ENCODE data around the gene EMILIN1.

The EMILIN1 gene

GRCh38 chr2:27081984-27082772, 3.8 kb downstream of the EMILIN1 start:
- DNase-seq (ENCODE audit: extremely low read depth, low read depth) = no peak
- TF ChIP-seq, protein P1, sequence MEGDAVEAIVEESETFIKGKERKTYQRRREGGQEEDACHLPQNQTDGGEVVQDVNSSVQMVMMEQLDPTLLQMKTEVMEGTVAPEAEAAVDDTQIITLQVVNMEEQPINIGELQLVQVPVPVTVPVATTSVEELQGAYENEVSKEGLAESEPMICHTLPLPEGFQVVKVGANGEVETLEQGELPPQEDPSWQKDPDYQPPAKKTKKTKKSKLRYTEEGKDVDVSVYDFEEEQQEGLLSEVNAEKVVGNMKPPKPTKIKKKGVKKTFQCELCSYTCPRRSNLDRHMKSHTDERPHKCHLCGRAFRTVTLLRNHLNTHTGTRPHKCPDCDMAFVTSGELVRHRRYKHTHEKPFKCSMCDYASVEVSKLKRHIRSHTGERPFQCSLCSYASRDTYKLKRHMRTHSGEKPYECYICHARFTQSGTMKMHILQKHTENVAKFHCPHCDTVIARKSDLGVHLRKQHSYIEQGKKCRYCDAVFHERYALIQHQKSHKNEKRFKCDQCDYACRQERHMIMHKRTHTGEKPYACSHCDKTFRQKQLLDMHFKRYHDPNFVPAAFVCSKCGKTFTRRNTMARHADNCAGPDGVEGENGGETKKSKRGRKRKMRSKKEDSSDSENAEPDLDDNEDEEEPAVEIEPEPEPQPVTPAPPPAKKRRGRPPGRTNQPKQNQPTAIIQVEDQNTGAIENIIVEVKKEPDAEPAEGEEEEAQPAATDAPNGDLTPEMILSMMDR (IDR thresholded peaks at IDR 0.05; ENCODE audit: low read depth, low read length) = no peak

DNA sequence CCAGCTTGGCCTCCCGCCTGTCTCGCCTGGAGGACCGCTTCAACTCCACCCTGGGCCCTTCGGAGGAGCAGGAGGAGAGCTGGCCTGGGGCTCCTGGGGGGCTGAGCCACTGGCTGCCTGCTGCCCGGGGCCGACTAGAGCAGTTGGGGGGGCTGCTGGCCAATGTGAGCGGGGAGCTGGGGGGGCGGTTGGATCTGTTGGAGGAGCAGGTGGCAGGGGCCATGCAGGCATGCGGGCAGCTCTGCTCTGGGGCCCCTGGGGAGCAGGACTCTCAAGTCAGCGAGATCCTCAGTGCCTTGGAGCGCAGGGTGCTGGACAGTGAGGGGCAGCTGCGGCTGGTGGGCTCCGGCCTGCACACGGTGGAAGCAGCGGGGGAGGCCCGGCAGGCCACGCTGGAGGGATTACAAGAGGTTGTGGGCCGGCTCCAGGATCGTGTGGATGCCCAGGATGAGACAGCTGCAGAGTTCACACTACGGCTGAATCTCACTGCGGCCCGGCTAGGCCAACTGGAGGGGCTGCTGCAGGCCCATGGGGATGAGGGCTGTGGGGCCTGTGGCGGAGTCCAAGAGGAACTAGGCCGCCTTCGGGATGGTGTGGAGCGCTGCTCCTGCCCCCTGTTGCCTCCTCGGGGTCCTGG, 4.5 kb downstream of the EMILIN1 start:
- TF ChIP-seq, protein P1 (IDR thresholded peaks at IDR 0.05; ENCODE audit: low read depth, low read length) = no peak

GRCh38 chr2:27083410-27084296, 5.2 kb downstream of the EMILIN1 start:
- no peak for DNase-seq (ENCODE audit: extremely low read depth, low read depth)
- TF ChIP-seq, protein P1 (IDR thresholded peaks at IDR 0.05; ENCODE audit: low read depth, low read length) = no peak

More for the DNA sequence above, 4.5 kb downstream of the EMILIN1 start:
- DNase-seq (ENCODE audit: extremely low read depth, low read depth) = no peak

- TF ChIP-seq, protein P1 (IDR thresholded peaks at IDR 0.05; ENCODE audit: low read depth, low read length) = no peak
- no peak for DNase-seq (ENCODE audit: extremely low read depth, low read depth)
Observed at GRCh38 chr2:27084297-27085061, 6.1 kb downstream of the EMILIN1 start.

- TF ChIP-seq, protein P1 (IDR thresholded peaks at IDR 0.05; ENCODE audit: low read depth, low read length) = no peak
- no peak for DNase-seq (ENCODE audit: extremely low read depth, low read depth)
Observed at GRCh38 chr2:27085062-27085672, 6.8 kb downstream of the EMILIN1 start.

GRCh38 chr2:27085673-27086089, 7.3 kb downstream of the EMILIN1 start:
- TF ChIP-seq, protein P1 (IDR thresholded peaks at IDR 0.05; ENCODE audit: low read depth, low read length) = peak; percentile 59
- peak; percentile 42 for DNase-seq (ENCODE audit: extremely low read depth, low read depth)
